Upper lobe of left lung (tissue), 4 donors: ENCODE data around the gene GAS2L3.

Experiments used
- EP300 ChIP-seq, 4 donors: sonication (generic); formaldehyde crosslinking; IDR thresholded peaks; one replicate each; pipeline ENCODE4 v1.5.1; 2017; ENCODE audit warnings: antibody characterized with exemption in 4 of 4, control low read depth in 2 of 4
- POLR2A ChIP-seq, 4 donors: fragments of 450-650 bp; IDR thresholded peaks; one replicate each; pipeline ENCODE4 v1.5.1; 2016 to 2017; ENCODE audit warnings: antibody characterized with exemption in 4 of 4, mild to moderate bottlenecking in 2 of 4
- POLR2AphosphoS5 ChIP-seq, 2 donors: sonication (generic); formaldehyde crosslinking; IDR thresholded peaks; one replicate each; pipeline ENCODE4 v1.5.1; 2017; ENCODE audit warnings: antibody characterized with exemption in 2 of 2
- TF ChIP-seq, protein P1 (sequence below), 6 experiments: fragments of 450-650 bp in 4 of 6; fragments of 200-600 bp in 2 of 6; sonication (generic) in 2 of 6; IDR thresholded peaks; one replicate each; pipeline ENCODE4 v1.5.1; 2016 to 2019; ENCODE audit warnings: antibody characterized with exemption in 6 of 6

DNA sequence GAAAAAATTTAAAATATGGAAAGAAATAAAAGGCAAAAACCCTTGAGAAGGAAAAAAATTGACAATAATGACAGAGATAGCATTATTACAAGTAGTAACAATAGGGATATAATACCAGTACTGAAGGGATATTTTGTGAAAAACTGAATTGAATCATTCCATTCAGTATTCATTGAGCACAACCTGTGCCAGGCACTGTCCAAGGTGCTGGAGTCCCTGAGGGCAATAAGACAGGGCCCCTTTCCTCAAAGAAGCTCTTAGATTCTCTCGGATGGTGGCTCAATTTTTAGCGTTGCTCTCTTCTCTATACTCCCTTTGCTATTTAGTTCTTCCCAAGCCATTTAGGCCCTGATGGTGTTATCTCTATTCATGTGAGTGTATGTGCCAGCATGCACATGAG lies 34.3 kb upstream of the GAS2L3 start:
- TF ChIP-seq, protein P1, sequence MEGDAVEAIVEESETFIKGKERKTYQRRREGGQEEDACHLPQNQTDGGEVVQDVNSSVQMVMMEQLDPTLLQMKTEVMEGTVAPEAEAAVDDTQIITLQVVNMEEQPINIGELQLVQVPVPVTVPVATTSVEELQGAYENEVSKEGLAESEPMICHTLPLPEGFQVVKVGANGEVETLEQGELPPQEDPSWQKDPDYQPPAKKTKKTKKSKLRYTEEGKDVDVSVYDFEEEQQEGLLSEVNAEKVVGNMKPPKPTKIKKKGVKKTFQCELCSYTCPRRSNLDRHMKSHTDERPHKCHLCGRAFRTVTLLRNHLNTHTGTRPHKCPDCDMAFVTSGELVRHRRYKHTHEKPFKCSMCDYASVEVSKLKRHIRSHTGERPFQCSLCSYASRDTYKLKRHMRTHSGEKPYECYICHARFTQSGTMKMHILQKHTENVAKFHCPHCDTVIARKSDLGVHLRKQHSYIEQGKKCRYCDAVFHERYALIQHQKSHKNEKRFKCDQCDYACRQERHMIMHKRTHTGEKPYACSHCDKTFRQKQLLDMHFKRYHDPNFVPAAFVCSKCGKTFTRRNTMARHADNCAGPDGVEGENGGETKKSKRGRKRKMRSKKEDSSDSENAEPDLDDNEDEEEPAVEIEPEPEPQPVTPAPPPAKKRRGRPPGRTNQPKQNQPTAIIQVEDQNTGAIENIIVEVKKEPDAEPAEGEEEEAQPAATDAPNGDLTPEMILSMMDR (IDR thresholded peaks at IDR 0.05) = no peak
- TF ChIP-seq POLR2A (IDR thresholded peaks at IDR 0.05) (no peak), EP300 (IDR thresholded peaks at IDR 0.05) (no peak), POLR2AphosphoS5 (IDR thresholded peaks at IDR 0.05) (no peak)
